H1 (cell line): ENCODE data around the gene KRT37. TPM values are rescaled to one million over a fixed set of nuclear protein-coding genes. Genes with fewer than 3 reads are reported as not detected.

ENCODE experiments used
- CTCF ChIA-PET: fragments of 300-600 bp; sonication (Branson Sonifier 250); formaldehyde crosslinking; loops from one replicate; lab custom pipeline; 2021; ENCODE audit not compliant: partially characterized antibody; lab: Charles Lee
- POLR2A ChIA-PET: fragments of 300-600 bp; sonication (Branson Sonifier 250); formaldehyde crosslinking; loops from one replicate; lab custom pipeline; 2021; ENCODE audit warnings: inconsistent platforms; ENCODE audit not compliant: partially characterized antibody; lab: Charles Lee
- DNase-seq, 2 experiments: peaks; one replicate each; pipeline versions ENCODE4 v3.0.0 to v3.0.0-alpha.2; 2010 to 2022; ENCODE audit warnings: low spot score in 2 of 2, low read depth in 1 of 2, mixed read lengths in 1 of 2
- FAIRE-seq: peaks from 2 replicates; lab custom pipeline; 2011; peaks lifted over from hg19 to GRCh38; lab: Jason Lieb, UNC
- H2AFZ ChIP-seq: 2 replicates; pipeline ENCODE4 v1.8.1; 2012; ENCODE audit warnings: low read length, inconsistent platforms
- H2AK5ac ChIP-seq: 2 replicates; pipeline ENCODE4 v1.6.1; 2013; ENCODE audit warnings: low read depth, low read length
- H2BK120ac ChIP-seq: replicated peaks from 2 replicates; pipeline ENCODE3; 2013; ENCODE audit warnings: low read depth, low read length, inconsistent platforms
- H2BK12ac ChIP-seq: 2 replicates; pipeline ENCODE4 v1.6.1; 2013; ENCODE audit warnings: low read depth, low read length
- H2BK15ac ChIP-seq: 2 replicates; pipeline ENCODE4 v1.6.1; 2013; ENCODE audit warnings: low read length
- H2BK20ac ChIP-seq: 2 replicates; pipeline ENCODE4 v1.6.1; 2013; ENCODE audit warnings: low read length
- H2BK5ac ChIP-seq: 2 replicates; pipeline ENCODE4 v1.6.1; 2013; ENCODE audit warnings: low read depth, low read length
- H3K14ac ChIP-seq: 2 replicates; pipeline ENCODE4 v1.6.1; 2013; ENCODE audit warnings: inconsistent platforms; ENCODE audit not compliant: insufficient read length
- H3K18ac ChIP-seq: 2 replicates; pipeline ENCODE4 v1.6.1; 2013; ENCODE audit warnings: low read length; ENCODE audit errors: extremely low read depth
- H3K23ac ChIP-seq: 2 replicates; pipeline ENCODE4 v1.6.1; 2013; ENCODE audit warnings: inconsistent platforms; ENCODE audit not compliant: insufficient read length
- H3K23me2 ChIP-seq: 2 replicates; pipeline ENCODE4 v1.6.1; 2013; ENCODE audit warnings: low read depth, low read length
- H3K27ac ChIP-seq: 2 replicates; pipeline ENCODE4 v1.6.1; 2011; ENCODE audit warnings: low read depth, low read length, inconsistent platforms
- H3K27me3 ChIP-seq, 4 experiments: replicated peaks in 1 of 4; 1 replicate in 1 of 4; 2 replicates in 3 of 4; pipeline versions ENCODE4 v1.6.1 to v1.8.1; 2011 to 2013; ENCODE audit warnings: low read length in 3 of 4, mild to moderate bottlenecking in 3 of 4, inconsistent platforms in 2 of 4, mixed read lengths in 2 of 4, moderate library complexity in 1 of 4; ENCODE audit not compliant: control insufficient read depth in 3 of 4, insufficient read depth in 3 of 4; ENCODE audit errors: extremely low read depth in 1 of 4
- H3K36me3 ChIP-seq, 4 experiments: 2 replicates each; pipeline versions ENCODE4 v1.6.1 to v1.8.1; 2011 to 2013; ENCODE audit warnings: mild to moderate bottlenecking in 4 of 4, low read length in 3 of 4, moderate library complexity in 2 of 4, control low read depth in 1 of 4, inconsistent platforms in 1 of 4; ENCODE audit not compliant: insufficient read depth in 4 of 4, control insufficient read depth in 2 of 4
- H3K4ac ChIP-seq: replicated peaks from 2 replicates; pipeline ENCODE3; 2013; ENCODE audit warnings: low read length, low read depth, mixed read lengths, inconsistent platforms; ENCODE audit not compliant: insufficient read length
- H3K4me1 ChIP-seq, 4 experiments: replicated peaks in 1 of 4; 1 replicate in 1 of 4; 2 replicates in 3 of 4; pipeline versions ENCODE4 v1.6.1 to v1.8.1; 2011 to 2013; ENCODE audit warnings: low read length in 3 of 4, inconsistent platforms in 2 of 4, mixed read lengths in 1 of 4; ENCODE audit not compliant: insufficient read depth in 4 of 4, control insufficient read depth in 3 of 4
- H3K4me2 ChIP-seq, 2 experiments: 2 replicates each; pipeline versions ENCODE4 v1.6.1 to v1.8.1; 2011 to 2013; ENCODE audit warnings: low read depth in 2 of 2, low read length in 2 of 2, control low read depth in 1 of 2, inconsistent platforms in 1 of 2, mild to moderate bottlenecking in 1 of 2; ENCODE audit not compliant: insufficient read depth in 1 of 2
- H3K4me3 ChIP-seq, 4 experiments: fragments of 200-600, 300-600 bp in 1 of 4; sonication (generic), shearing (Covaris generic), sonication (Bioruptor Twin) in 1 of 4; 2 replicates each; pipeline versions ENCODE4 v1.5.1 to v1.8.1; 2011 to 2016; ENCODE audit warnings: low read length in 4 of 4, low read depth in 3 of 4, control low read depth in 2 of 4, inconsistent platforms in 2 of 4, mild to moderate bottlenecking in 2 of 4, mixed read lengths in 1 of 4, moderate library complexity in 1 of 4; ENCODE audit not compliant: insufficient read depth in 2 of 4; ENCODE audit errors: extremely low read depth in 1 of 4
- H3K56ac ChIP-seq: replicated peaks from 2 replicates; pipeline ENCODE3; 2013; ENCODE audit warnings: low read depth, mild to moderate bottlenecking, mixed read lengths, low read length, inconsistent platforms; ENCODE audit not compliant: insufficient read length
- H3K79me1 ChIP-seq: 2 replicates; pipeline ENCODE4 v1.6.1; 2013; ENCODE audit warnings: low read depth, low read length, control low read depth
- H3K79me2 ChIP-seq, 2 experiments: 2 replicates each; pipeline versions ENCODE4 v1.6.1 to v1.8.1; 2012 to 2013; ENCODE audit warnings: low read length in 2 of 2, mild to moderate bottlenecking in 2 of 2, inconsistent platforms in 1 of 2; ENCODE audit not compliant: insufficient read depth in 2 of 2, control insufficient read depth in 1 of 2
- H3K9ac ChIP-seq, 4 experiments: replicated peaks in 1 of 4; 1 replicate in 1 of 4; 2 replicates in 3 of 4; pipeline versions ENCODE4 v1.6.1 to v1.8.1; 2011 to 2013; ENCODE audit warnings: low read depth in 3 of 4, low read length in 3 of 4, control low read depth in 2 of 4, mild to moderate bottlenecking in 2 of 4, moderate library complexity in 2 of 4, inconsistent platforms in 1 of 4; ENCODE audit errors: extremely low read depth in 1 of 4
- H3K9me3 ChIP-seq, 2 experiments: 2 replicates each; pipeline versions ENCODE4 v1.6.1 to v1.8.1; 2012 to 2013; ENCODE audit warnings: mild to moderate bottlenecking in 2 of 2, moderate library complexity in 2 of 2, control low read depth in 1 of 2, inconsistent platforms in 1 of 2, low read depth in 1 of 2, low read length in 1 of 2, mixed read lengths in 1 of 2; ENCODE audit not compliant: insufficient read depth in 2 of 2
- H4K20me1 ChIP-seq, 2 experiments: replicated peaks in 1 of 2; 2 replicates each; pipeline versions ENCODE3 to v1.8.1; 2011 to 2013; ENCODE audit warnings: inconsistent platforms in 2 of 2, low read length in 2 of 2, mild to moderate bottlenecking in 1 of 2; ENCODE audit not compliant: insufficient read depth in 2 of 2, control insufficient read depth in 1 of 2
- H4K5ac ChIP-seq: 2 replicates; pipeline ENCODE4 v1.6.1; 2013; ENCODE audit warnings: low read length, low read depth, mixed read lengths, inconsistent platforms; ENCODE audit not compliant: insufficient read length
- H4K8ac ChIP-seq: 2 replicates; pipeline ENCODE4 v1.8.0; 2013; ENCODE audit warnings: mild to moderate bottlenecking, moderate library complexity, low read length, inconsistent platforms; ENCODE audit not compliant: insufficient read depth; ENCODE audit errors: extremely low read depth
- H4K91ac ChIP-seq: replicated peaks from 2 replicates; pipeline ENCODE3; 2013; ENCODE audit warnings: low read length, mixed read lengths, inconsistent platforms; ENCODE audit not compliant: insufficient read length
- ASH2L ChIP-seq: fragments of 200-600, 300-600 bp; sonication (generic); IDR thresholded peaks from one replicate; pipeline ENCODE4 v1.7.1; 2017; ENCODE audit warnings: low read length
- EGR1 ChIP-seq: IDR thresholded peaks from 2 replicates; pipeline ENCODE4 v1.6.1; 2011; ENCODE audit warnings: low read depth, low read length, borderline replicate concordance
- EP300 ChIP-seq, 2 experiments: IDR thresholded peaks; 1 replicate in 1 of 2; 2 replicates in 1 of 2; pipeline ENCODE4 v1.6.1; 2011 to 2012; ENCODE audit warnings: low read depth in 2 of 2, low read length in 2 of 2, mild to moderate bottlenecking in 2 of 2, borderline replicate concordance in 1 of 2, inconsistent platforms in 1 of 2, moderate library complexity in 1 of 2
- GTF2F1 ChIP-seq: IDR thresholded peaks from 2 replicates; pipeline ENCODE4 v1.6.1; 2012; ENCODE audit warnings: low read depth, low read length, improper control_type of control experiment, borderline replicate concordance
- HDAC2 ChIP-seq, 2 experiments: fragments of 300-600 bp in 1 of 2; sonication (generic) in 1 of 2; IDR thresholded peaks; 2 replicates each; pipeline ENCODE4 v1.6.1; 2011 to 2012; ENCODE audit warnings: low read depth in 2 of 2, low read length in 2 of 2, mild to moderate bottlenecking in 2 of 2, moderate library complexity in 2 of 2, borderline replicate concordance in 1 of 2, inconsistent platforms in 1 of 2
- HDAC6 ChIP-seq: IDR thresholded peaks from one replicate; pipeline ENCODE4 v1.7.1; 2012; ENCODE audit warnings: low read depth, mild to moderate bottlenecking, inconsistent platforms, low read length, moderate library complexity
- KDM4A ChIP-seq: IDR thresholded peaks from one replicate; pipeline ENCODE4 v1.7.1; 2012; ENCODE audit warnings: low read depth, mild to moderate bottlenecking, moderate library complexity, low read length, inconsistent platforms; ENCODE audit not compliant: severe bottlenecking
- NANOG ChIP-seq: IDR thresholded peaks from 2 replicates; pipeline ENCODE4 v1.6.1; 2011; ENCODE audit warnings: low read length, low read depth, mild to moderate bottlenecking, inconsistent platforms; ENCODE audit not compliant: insufficient read depth, poor library complexity, severe bottlenecking
- RNF2 ChIP-seq: fragments of 200-900, 300-1000 bp; sonication (generic); IDR thresholded peaks from 2 replicates; pipeline ENCODE4 v1.7.1; 2016; ENCODE audit warnings: borderline replicate concordance, low read depth, mild to moderate bottlenecking, antibody characterized with exemption, low read length; ENCODE audit not compliant: poor library complexity, severe bottlenecking; ENCODE audit errors: missing control alignments
- WGBS, 2 experiments: shearing (Covaris generic) in 1 of 2; methylation state at CpG; one replicate each; pipeline versions ENCODE4 v1.1.6 to v1.1.7; 2013 to 2015; ENCODE audit warnings: low lambda C conversion rate in 2 of 2, mixed read lengths in 2 of 2, inconsistent platforms in 1 of 2, low coverage in 1 of 2, missing lambda C conversion rate in 1 of 2; ENCODE audit not compliant: insufficient replicate concordance in 2 of 2, insufficient coverage in 1 of 2, insufficient read length in 1 of 2; ENCODE audit errors: extremely low coverage in 1 of 2, missing lambda C conversion rate in 1 of 2; 5-methylcytosine and 5-hydroxymethylcytosine counted together
- polyA plus RNA-seq, 7 experiments: library from polyadenylated mRNA; depleted of rRNA in 3 of 7; stranded (reverse) in 5 of 7; unstranded in 2 of 7; fragments of >200 nt in 5 of 7; fragments of 200-250 nt in 2 of 7; gene quantifications; 1 replicate in 5 of 7; 2 replicates in 1 of 7; 4 replicates in 1 of 7; pipeline versions ENCODE4 v1.2.1 to v1.2.3, GENCODE V29; 2011 to 2013; ENCODE audit warnings: missing spikeins in 2 of 7, mixed read lengths in 2 of 7
- total RNA-seq: library from RNA; stranded (reverse); fragmentation: NEBNext Ultra II Directional; extraction: Animal tissue kit (Norgen Biotek cat#: 25700); gene quantifications from 2 replicates; pipeline ENCODE4 v1.2.1, GENCODE V29; 2021

The KRT37 gene
- total and polyA plus RNA-seq, 2 of the 8 experiments (the other 6 are each of a cell fraction or from before 2014, with no cell fraction given) = not detected

DNA sequence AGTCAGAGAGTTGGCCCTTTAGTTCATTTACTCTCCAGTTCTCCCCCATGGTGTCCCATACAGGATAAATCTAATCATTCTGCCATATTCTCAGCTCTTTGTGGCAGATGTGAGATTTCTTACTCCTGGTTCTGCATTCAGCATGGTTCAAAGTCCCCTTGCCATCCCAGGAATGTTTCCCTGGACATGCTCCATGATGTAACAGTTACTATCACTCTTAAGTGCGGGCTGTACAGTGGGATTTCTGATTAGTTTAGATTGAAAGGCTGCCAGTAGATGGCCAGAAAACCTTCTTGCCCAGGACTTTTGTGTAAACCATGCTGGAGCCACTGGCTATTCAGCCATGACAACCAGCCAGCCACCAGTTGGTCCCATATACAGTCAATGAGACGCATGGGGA, 10.4 kb downstream of the KRT37 start:
- Histone ChIP-seq H2AK5ac (no peak overlapping the region), H4K8ac (no peak overlapping the region), H3K27me3 (no peaks in the 10 kb centered on the region; a peak in 2 of 7 replicates), H2BK5ac (no peak overlapping the region), H3K9ac (no peak overlapping the region), H4K91ac (no peak overlapping the region), H4K5ac (no peak overlapping the region), H3K27ac (no peak overlapping the region), H3K14ac (no peak overlapping the region), H3K56ac (no peak overlapping the region), H4K20me1 (no peaks in the 10 kb centered on the region), H2AFZ (no peak overlapping the region), H3K23ac (no peak overlapping the region), H3K4me2 (0 out of 4 replicates have a peak overlapping the region, but pooled peaks of 1 of the 2 experiments have one; percentile 3), H3K23me2 (no peaks in the 10 kb centered on the region), H3K79me1 (no peaks in the 10 kb centered on the region), H3K18ac (no peak overlapping the region), H3K4me3 (no peak overlapping the region), H3K4me1 (peaks cover 0 to 7% (median 1%) of the 10 kb centered on the region in 4 experiments; a peak in 5 of 7 replicates), H3K4ac (no peak overlapping the region), H2BK12ac (peak overlapping the region; percentile 46; the same call in 1 of the 2 replicates), H2BK15ac (peak overlapping the region; percentile 73; the same call in 1 of the 2 replicates), H3K9me3 (no peaks in the 10 kb centered on the region), H3K79me2 (no peaks in the 10 kb centered on the region), H3K36me3 (no peaks in the 10 kb centered on the region), H2BK120ac (no peak overlapping the region), H2BK20ac (no peak overlapping the region)
- CTCF ChIA-PET = interaction anchor here (0.8 to 2.0 kb wide), 4 partner anchors 135 to 555 kb away, joined by 3 to 6 read pairs (median 4); no protein-coding TSS in a partner anchor
- WGBS, 2 experiments = 93% methylated on average over 2 of the region's 2 CpGs; no CpG with 5 or more reads in 1 of the 2 experiments
- FAIRE-seq (no peak), DNase-seq (no peak)
- POLR2A ChIA-PET = interaction anchor here (1.0 kb wide), 1 partner anchor 278 kb away, joined by 3 read pairs; no protein-coding TSS in a partner anchor
- TF ChIP-seq EP300 (IDR thresholded peaks at IDR 0.05; ENCODE audit: borderline replicate concordance in 1 of 2, low read depth in 2 of 2, low read length in 2 of 2) (no peak), RNF2 (no peak), ASH2L (no peak), KDM4A (no peak), HDAC2 (IDR thresholded peaks at IDR 0.05; ENCODE audit: borderline replicate concordance in 1 of 2, low read depth in 2 of 2, low read length in 2 of 2) (no peak), GTF2F1 (no peak), NANOG (no peak), EGR1 (no peak), HDAC6 (no peak)
